ENCODE data around the gene SH3BGRL3.

- TF ChIP-seq CTCF (conservative IDR thresholded peaks at IDR 0.05; ENCODE audit: low read length) (no peak), EZH2phosphoT487 (IDR thresholded peaks at IDR 0.05; ENCODE audit: borderline replicate concordance) (no peak)
Measured at GRCh38 chr1:26259578-26259977, 20.3 kb upstream of the SH3BGRL3 start.
